Measurements from ENCODE around the gene ASB13.
"Not testable (repeated sequence)": the region's sequence is repeated elsewhere in the genome, so short reads cannot be mapped to it uniquely, and the experiment has no call there.

The ASB13 gene

DNA sequence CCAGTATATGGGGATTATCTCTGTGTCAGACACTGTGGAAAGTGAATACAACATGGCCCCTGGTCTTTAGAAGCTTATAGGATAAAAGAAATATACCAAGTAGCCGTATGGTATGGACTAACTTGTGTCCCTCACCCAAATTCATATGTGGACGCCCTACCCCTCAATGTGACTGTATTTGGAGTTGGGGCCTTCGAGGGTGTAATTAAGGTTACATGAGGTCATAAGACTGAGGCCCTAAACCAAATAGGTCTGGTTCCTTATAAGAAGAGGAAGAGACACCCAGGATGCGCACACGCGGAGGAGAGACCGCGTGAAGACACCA lies 36.3 kb downstream of the ASB13 start:
- no peaks in the 10 kb centered on the region for H3K9me3 Mint-ChIP-seq
- H3K4me1 Mint-ChIP-seq (ENCODE audit: low read depth): peaks cover 5% of the 10 kb centered on the region
- no peak overlapping the region for H3K4me3 Mint-ChIP-seq
- intact Hi-C loops (cut with micrococcal nuclease): no loop called here
- no peak overlapping the region for H3K27ac Mint-ChIP-seq
- no peaks in the 10 kb centered on the region for H3K36me3 Mint-ChIP-seq (ENCODE audit: low read depth)
- H3K27me3 Mint-ChIP-seq: peaks cover 10% of the 10 kb centered on the region

DNA sequence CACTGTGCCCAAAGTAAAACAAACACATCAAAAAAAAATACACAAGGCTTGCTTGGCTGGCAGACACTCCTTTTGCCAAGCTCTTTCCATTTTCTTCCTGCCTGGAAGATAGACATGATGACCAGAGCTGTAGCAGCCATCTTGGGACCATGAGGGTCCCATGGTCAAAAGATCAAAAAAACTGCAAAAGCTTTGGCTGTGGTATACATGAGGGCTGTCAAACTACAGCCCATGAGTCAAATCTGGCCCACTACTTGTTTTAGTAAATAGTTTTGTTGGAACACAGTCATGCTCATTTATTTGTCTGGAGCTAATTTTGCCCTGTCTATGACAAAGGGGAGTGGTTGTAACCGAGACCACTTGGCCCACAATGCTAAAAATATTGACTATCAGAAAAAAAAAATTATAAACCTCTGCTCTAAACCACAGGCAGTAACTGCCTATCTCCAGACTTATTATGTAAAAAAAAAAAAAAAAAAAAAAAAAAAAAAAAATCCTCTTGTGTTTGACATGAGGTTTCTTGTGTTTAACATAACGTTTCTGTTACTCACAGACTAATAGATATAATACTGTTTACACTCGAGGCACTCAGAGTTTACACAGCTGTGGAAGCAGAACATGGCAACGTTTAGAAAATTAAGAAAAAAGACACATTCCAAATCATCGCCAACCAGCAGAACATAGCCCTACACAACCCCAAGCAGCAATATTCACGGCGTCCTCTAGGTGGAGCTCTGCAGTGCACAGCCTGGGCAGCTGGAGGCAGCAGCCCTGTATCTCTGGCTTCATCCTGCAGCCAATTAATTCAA lies 36.9 kb downstream of the ASB13 start:
- intact Hi-C loops (cut with micrococcal nuclease): loop anchor here (10.0 kb wide), 1 partner anchor 805 kb away; the partner anchor contains the start of gene AKR1E2
- H3K27me3 Mint-ChIP-seq: peaks cover 10% of the 10 kb centered on the region
- H3K4me1 Mint-ChIP-seq (ENCODE audit: low read depth): peaks cover 5% of the 10 kb centered on the region
- no peaks in the 10 kb centered on the region for H3K36me3 Mint-ChIP-seq (ENCODE audit: low read depth)
- no peak overlapping the region for H3K27ac Mint-ChIP-seq
- no peaks in the 10 kb centered on the region for H3K9me3 Mint-ChIP-seq
- no peak overlapping the region for H3K4me3 Mint-ChIP-seq

DNA sequence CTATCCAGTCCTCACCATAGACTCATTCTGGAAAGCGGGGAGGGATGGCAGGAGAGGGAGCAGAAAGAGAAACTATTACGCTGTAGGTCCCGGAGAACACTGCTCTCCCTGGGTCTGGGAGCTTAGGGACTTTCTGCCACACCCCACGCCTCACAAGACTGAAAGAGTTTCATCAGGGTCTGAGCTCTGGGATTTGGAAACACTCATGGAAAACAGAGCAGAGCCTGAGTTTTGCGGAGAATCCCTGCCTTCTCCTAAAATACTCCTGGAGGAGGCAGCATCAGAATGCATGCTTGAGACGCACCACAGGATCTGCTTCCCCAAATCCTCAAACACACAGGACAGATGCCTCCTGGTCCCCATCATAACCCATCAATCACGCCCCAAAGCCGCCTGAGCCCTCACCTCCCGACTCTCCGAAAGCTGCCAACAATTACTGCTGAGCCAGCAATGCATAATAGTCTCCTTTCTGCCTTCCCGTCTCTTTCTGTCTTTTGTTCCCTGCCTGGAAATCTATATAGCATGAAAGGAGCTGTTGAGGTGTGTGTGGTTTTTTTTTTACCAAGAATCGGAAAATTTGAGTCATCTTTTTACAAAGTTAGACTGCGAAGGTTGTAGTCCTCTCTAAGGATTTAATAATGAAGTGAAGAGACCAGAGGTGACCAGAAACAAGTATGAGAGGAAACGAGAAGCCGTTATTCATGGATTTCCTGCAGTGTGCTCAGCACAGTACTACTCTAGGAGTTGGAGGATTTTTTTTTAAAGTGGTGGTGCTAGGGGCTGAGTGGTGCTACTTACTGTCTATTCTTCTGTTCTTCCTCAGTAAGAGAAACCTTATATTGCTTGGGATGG lies 37.7 kb downstream of the ASB13 start:
- Mint-ChIP-seq H3K4me3 (no peak overlapping the region), H3K36me3 (ENCODE audit: low read depth) (no peaks in the 10 kb centered on the region), H3K9me3 (no peaks in the 10 kb centered on the region), H3K27me3 (peaks cover 10% of the 10 kb centered on the region), H3K4me1 (ENCODE audit: low read depth) (peaks cover 5% of the 10 kb centered on the region), H3K27ac (no peak overlapping the region)
- intact Hi-C loops (cut with micrococcal nuclease): loop anchor here (10.0 kb wide), 1 partner anchor 804 kb away; the partner anchor contains the start of gene AKR1E2

DNA sequence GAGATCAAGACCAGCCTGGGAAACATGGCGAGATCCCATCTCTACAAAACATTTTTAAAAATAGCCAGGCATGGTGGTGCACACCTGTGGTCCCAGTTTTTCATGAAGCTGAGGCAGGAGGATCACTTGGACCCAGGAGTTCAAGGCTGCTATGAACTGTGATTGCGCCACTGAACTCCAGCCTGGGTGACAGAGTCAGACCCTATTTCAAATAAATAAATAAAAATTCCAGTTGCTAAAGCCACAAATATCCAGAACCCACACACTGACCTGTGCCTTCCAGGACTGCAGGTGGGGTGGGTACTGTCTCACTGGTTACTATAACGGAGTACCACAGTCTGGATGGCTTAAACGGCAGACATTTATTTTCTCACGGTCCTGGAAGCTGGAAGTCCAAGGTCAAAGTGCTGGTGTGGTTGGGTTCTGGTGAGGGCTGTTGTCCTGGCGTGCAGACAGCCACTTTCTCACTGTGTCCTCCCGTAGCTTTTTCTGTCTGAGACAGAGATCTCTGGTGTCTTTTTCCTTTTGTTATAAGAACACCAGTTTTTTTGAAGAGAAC lies 38.8 kb downstream of the ASB13 start:
- H3K9me3 Mint-ChIP-seq: no peaks in the 10 kb centered on the region
- H3K27ac Mint-ChIP-seq: no peak overlapping the region
- peaks cover 5% of the 10 kb centered on the region for H3K4me1 Mint-ChIP-seq (ENCODE audit: low read depth)
- H3K27me3 Mint-ChIP-seq: peaks cover 10% of the 10 kb centered on the region
- H3K36me3 Mint-ChIP-seq (ENCODE audit: low read depth): no peaks in the 10 kb centered on the region
- H3K4me3 Mint-ChIP-seq: no peak overlapping the region
- intact Hi-C loops (cut with micrococcal nuclease): loop anchor here (10.0 kb wide), 1 partner anchor 803 kb away; the partner anchor contains the start of gene AKR1E2

DNA sequence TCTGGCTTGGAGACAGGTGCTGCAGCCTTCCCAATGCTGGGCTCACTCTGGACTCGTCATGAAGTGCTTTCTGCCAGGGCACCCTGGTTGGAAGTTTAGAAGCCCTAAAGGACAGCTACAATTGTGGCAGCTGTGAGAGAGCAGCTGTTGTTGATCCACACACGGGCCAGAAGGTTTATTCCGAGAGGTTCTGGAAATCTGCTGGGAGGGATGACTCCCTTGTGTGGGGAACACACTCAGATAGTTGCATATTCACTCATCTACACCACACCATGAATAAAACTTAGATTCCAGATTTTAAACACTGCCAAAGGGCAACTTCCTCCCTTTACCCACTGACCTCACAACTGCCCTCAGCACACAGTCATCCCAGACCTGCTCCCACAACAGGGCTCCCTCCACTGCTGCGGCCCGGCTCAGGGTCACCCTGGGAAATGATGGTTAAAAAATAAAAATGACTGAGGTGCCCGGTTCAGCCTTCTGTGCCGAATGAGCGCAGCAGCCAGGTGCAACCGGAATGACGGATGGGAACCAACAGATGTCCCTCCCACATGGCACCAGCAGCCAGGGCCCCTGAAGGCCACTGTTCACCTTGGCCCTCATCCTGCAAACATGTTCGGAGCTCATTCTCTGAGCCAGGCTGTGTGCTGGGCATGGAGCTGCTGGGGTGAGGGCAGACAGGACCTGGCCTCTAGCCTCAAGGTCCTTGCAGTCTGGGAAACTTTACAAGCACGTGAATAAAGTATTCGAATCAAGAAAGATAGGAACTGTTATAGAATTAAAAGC lies 40.2 kb downstream of the ASB13 start:
- H3K9me3 Mint-ChIP-seq: no peaks in the 10 kb centered on the region

DNA sequence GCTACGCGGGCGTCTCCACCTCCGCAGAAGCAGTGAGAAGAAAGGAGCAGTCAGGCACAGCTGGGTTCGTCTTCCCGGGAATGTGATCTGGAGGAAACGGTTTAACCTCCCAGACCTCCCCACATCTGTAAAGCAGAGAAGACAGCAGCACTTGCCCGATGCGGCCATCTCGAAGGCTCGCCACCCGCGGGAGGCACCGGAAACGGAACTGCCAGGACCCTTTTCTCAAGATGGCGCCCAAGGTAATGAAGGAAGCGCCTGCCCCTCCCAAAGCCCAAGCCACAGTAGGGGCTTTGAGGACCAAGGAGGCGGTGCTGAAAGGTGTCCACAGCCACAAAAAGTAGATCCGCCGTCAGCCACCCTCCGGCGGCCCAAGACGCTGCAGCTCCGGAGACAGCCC lies 41.7 kb downstream of the ASB13 start:
- peaks cover 10% of the 10 kb centered on the region for H3K27me3 Mint-ChIP-seq
- H3K4me1 Mint-ChIP-seq (ENCODE audit: low read depth): peaks cover 15% of the 10 kb centered on the region
- no peaks in the 10 kb centered on the region for H3K36me3 Mint-ChIP-seq (ENCODE audit: low read depth)
- H3K27ac Mint-ChIP-seq: no peak overlapping the region
- intact Hi-C loops (cut with micrococcal nuclease): loop anchor here (10.0 kb wide), 1 partner anchor 800 kb away; the partner anchor contains the start of gene AKR1E2
- no peak overlapping the region for H3K4me3 Mint-ChIP-seq
- H3K9me3 Mint-ChIP-seq: no peaks in the 10 kb centered on the region

More for the DNA sequence above, 40.2 kb downstream of the ASB13 start:
- Mint-ChIP-seq H3K27me3 (peaks cover 10% of the 10 kb centered on the region), H3K27ac (no peak overlapping the region), H3K36me3 (ENCODE audit: low read depth) (no peaks in the 10 kb centered on the region), H3K4me1 (ENCODE audit: low read depth) (peaks cover 5% of the 10 kb centered on the region), H3K4me3 (no peak overlapping the region)
- intact Hi-C loops (cut with micrococcal nuclease): loop anchor here (10.0 kb wide), 1 partner anchor 801 kb away; the partner anchor contains the start of gene AKR1E2

DNA sequence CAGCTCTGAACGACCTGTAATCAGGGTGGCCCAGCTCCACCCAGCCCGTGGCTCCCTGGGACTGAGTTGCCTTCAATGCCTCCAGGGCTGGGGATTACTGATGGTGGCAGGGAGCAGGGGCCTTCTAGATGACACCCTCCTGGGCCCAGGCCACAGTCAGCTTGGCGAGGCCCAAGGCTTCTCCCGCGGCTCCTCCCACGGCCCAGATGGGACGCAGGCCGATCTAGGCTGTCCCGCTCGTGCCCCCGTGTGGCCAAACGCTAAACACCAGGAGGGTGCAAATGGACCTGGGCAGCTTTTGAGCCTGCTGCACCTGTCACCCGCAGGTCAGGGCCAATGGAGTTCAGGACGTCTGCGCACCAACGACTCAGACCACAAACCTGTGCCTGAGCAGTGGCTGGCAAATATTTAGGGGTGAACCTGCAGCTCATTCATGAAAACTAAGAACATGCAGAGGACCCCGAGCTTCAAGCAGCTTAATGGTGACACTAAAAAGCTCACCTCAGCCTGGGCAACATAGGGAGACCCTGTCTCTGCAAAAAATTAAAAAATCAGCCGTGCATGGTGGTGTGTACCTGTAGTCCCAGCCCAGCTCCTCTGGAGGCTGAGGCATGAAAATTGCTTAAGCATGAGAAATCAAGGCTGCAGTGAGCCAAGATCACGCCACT lies 43.2 kb downstream of the ASB13 start:
- Mint-ChIP-seq H3K36me3 (ENCODE audit: low read depth) (no peaks in the 10 kb centered on the region), H3K27ac (no peak overlapping the region), H3K4me1 (ENCODE audit: low read depth) (peaks cover 13% of the 10 kb centered on the region), H3K4me3 (no peak overlapping the region), H3K27me3 (peaks cover 4% of the 10 kb centered on the region), H3K9me3 (no peaks in the 10 kb centered on the region)
- intact Hi-C loops (cut with micrococcal nuclease): loop anchor here (1.0 to 10.0 kb wide), 2 partner anchors 181 to 798 kb away; partner anchors contain the start of gene AKR1E2

DNA sequence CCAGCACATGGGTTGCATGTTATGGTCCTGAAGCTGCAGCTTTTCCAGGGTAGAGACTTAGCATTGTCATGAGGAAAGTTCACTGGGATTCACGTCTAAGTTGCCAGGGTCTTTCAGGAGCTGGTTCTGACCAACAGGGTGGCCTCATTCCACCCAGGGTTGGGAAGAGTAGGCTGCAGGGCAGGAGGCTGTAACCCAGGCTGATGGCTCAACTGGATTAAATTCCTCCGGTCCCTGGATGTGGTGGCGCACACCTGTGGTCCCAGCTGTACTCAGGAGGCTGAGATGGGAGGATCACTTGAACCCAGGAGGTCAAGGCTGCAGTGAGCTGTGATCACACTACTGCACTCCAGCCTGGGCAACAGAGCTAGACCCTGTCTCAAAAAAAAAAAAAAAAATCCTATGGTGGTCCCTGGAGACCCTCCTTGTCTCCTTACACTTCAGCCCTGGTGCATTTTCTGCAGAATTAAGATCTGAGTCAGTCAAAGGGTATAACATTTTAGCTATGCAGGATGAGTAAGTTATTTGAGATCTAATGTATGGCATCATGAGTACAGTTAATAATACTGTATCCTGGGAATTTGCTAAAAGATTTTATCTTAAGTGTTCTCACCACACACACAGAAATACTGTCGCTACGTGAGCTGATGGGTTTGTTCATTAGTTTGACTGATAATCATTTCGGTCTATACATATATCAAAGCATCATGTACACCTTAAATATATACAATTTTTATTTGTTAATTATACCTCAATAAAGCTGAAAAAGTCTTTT lies 44.0 kb downstream of the ASB13 start:
- H3K4me1 Mint-ChIP-seq (ENCODE audit: low read depth): peaks cover 13% of the 10 kb centered on the region
- no peaks in the 10 kb centered on the region for H3K36me3 Mint-ChIP-seq (ENCODE audit: low read depth)
- intact Hi-C loops (cut with micrococcal nuclease): loop anchor here (10.0 kb wide), 1 partner anchor 798 kb away; the partner anchor contains the start of gene AKR1E2
- H3K9me3 Mint-ChIP-seq: no peaks in the 10 kb centered on the region
- H3K27ac Mint-ChIP-seq: no peak overlapping the region
- H3K27me3 Mint-ChIP-seq: peaks cover 3% of the 10 kb centered on the region
- no peak overlapping the region for H3K4me3 Mint-ChIP-seq

DNA sequence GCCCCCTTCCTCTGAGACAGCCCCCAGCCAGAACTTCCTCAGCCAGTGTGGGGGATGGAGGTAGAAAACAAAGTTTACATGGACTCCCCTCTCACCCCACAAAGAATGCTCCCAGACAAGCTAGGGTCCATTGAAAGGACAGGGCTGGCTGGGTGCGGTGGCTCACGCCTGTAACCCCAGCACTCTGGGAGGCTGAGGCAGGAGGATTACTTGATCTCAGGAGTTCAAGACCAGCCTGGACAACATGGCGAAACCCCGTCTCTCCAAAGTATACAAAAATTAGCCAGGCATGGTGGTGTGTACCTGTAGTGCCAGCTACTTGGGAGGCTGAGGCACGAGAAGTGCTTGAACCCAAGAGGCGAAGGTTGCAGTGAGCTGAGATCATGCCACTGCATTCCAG lies 45.0 kb downstream of the ASB13 start:
- H3K27me3 Mint-ChIP-seq; H3K27ac Mint-ChIP-seq; H3K36me3 Mint-ChIP-seq (ENCODE audit: low read depth); H3K9me3 Mint-ChIP-seq; H3K4me3 Mint-ChIP-seq: not testable (repeated sequence)
- H3K4me1 Mint-ChIP-seq (ENCODE audit: low read depth): peaks cover 13% of the 10 kb centered on the region
- intact Hi-C loops (cut with micrococcal nuclease): loop anchor here (10.0 kb wide), 1 partner anchor 797 kb away; the partner anchor contains the start of gene AKR1E2

DNA sequence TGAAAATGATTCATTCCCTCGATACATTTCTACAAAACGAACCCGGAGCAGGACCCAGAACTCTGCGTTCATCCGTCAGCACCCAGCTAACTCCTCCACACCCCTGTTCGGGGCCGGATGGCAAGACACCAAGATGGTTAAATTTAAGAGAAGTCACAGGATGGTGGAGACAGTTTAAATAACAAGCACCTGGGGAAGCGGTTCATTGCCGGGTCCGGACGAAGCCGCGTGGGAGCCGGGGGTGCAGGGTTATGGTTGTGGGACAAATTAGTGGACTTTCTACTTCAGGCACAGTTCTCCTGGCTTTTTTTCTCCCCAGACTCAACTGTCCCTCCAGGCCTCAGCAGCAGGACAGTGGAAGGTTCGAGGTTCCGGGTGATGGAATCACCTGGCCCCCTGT lies 45.4 kb downstream of the ASB13 start:
- intact Hi-C loops (cut with micrococcal nuclease): loop anchor here (10.0 kb wide), 1 partner anchor 796 kb away; the partner anchor contains the start of gene AKR1E2
- H3K4me3 Mint-ChIP-seq: no peak overlapping the region
- peaks cover 3% of the 10 kb centered on the region for H3K27me3 Mint-ChIP-seq
- H3K9me3 Mint-ChIP-seq: no peaks in the 10 kb centered on the region
- H3K36me3 Mint-ChIP-seq (ENCODE audit: low read depth): no peaks in the 10 kb centered on the region
- no peak overlapping the region for H3K27ac Mint-ChIP-seq
- H3K4me1 Mint-ChIP-seq (ENCODE audit: low read depth): peaks cover 13% of the 10 kb centered on the region

DNA sequence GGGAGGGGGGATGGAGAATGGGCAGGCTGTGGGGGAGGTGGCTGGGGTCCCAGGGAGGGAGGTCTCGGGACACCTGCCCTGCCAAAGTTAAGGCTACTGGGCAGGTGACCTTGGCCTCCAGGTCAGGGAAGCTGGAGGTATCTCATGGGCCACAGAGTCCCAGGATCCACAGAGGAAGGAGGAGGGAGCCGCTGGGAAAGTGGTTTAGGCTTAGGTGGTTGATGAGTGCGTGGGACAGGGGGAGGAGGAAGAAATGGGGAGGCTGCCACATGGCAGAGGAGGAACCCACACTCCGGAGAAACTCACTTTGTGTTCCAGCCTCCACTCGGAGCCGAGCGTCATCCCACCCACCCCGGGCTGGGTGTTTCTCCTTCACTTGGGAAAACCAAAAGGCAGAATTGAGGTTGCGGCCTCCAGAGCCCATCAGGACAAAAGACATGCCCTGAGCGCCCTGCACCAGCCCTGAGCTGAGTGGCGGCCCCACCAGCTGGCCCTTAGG lies 46.1 kb downstream of the ASB13 start:
- no peak overlapping the region for H3K4me3 Mint-ChIP-seq
- intact Hi-C loops (cut with micrococcal nuclease): loop anchor here (10.0 kb wide), 1 partner anchor 795 kb away; the partner anchor contains the start of gene AKR1E2
- H3K27me3 Mint-ChIP-seq: peaks cover 3% of the 10 kb centered on the region
- no peak overlapping the region for H3K27ac Mint-ChIP-seq
- H3K9me3 Mint-ChIP-seq: no peaks in the 10 kb centered on the region
- H3K4me1 Mint-ChIP-seq (ENCODE audit: low read depth): peaks cover 13% of the 10 kb centered on the region
- no peaks in the 10 kb centered on the region for H3K36me3 Mint-ChIP-seq (ENCODE audit: low read depth)
